GM12892 (cell line): Measurements from ENCODE around the gene C6.

Source experiments
- POLR2A ChIP-seq: IDR thresholded peaks from 2 replicates; pipeline ENCODE4 v1.6.1; 2011; ENCODE audit warnings: low read depth, low read length, control low read depth
- POLR2AphosphoS5 ChIP-seq: IDR thresholded peaks from 2 replicates; pipeline ENCODE4 v1.6.1; 2011; ENCODE audit warnings: low read depth, low read length, control low read depth
- TAF1 ChIP-seq: IDR thresholded peaks from 2 replicates; pipeline ENCODE4 v1.6.1; 2011; ENCODE audit warnings: low read depth, mild to moderate bottlenecking, control low read depth, low read length, borderline replicate concordance

- TF ChIP-seq POLR2A: no peak
- no peak for TF ChIP-seq POLR2AphosphoS5
- TF ChIP-seq TAF1: no peak
Observed at GRCh38 chr5:41200506-41200905, 12.8 kb downstream of the C6 start.
